Gastroesophageal sphincter (tissue), 4 donors: ENCODE results near the gene AFF3. TPM values are rescaled to one million over a fixed set of nuclear protein-coding genes. Genes with fewer than 3 reads are reported as not detected.

Experiments
- ATAC-seq: fragments of 150-250 bp; one replicate; pipeline ENCODE4 v1.9.1; 2016; ENCODE audit warnings: mild to moderate bottlenecking, moderate library complexity
- H3K27ac ChIP-seq, 4 donors: fragments of 200-600 bp; sonication (generic) in 3 of 4; 1 replicate in 3 of 4; 2 replicates in 1 of 4; pipeline ENCODE4 v1.5.1; 2016 to 2019
- H3K27me3 ChIP-seq: fragments of 200-600 bp; sonication (generic); one replicate; pipeline ENCODE4 v1.5.1; 2019
- H3K36me3 ChIP-seq, 2 donors: fragments of 200-600 bp; sonication (generic); one replicate each; pipeline ENCODE4 v1.5.1; 2019; ENCODE audit warnings: control low read depth in 1 of 2
- H3K4me1 ChIP-seq, 3 donors: fragments of 200-600 bp; sonication (generic); 1 replicate in 2 of 3; 2 replicates in 1 of 3; pipeline ENCODE4 v1.5.1; 2016 to 2019; ENCODE audit warnings: control low read depth in 2 of 3
- H3K4me3 ChIP-seq, 2 donors: fragments of 200-600 bp; sonication (generic); one replicate each; pipeline ENCODE4 v1.5.1; 2019; ENCODE audit warnings: mild to moderate bottlenecking in 1 of 2, moderate library complexity in 1 of 2
- H3K9me3 ChIP-seq, 3 donors: fragments of 200-600 bp; sonication (generic); one replicate each; pipeline ENCODE4 v1.5.1; 2017 to 2019; ENCODE audit warnings: control low read depth in 2 of 3
- EP300 ChIP-seq: sonication (generic); formaldehyde crosslinking; IDR thresholded peaks from one replicate; pipeline ENCODE4 v1.6.1; 2017; ENCODE audit warnings: antibody characterized with exemption, mild to moderate bottlenecking
- POLR2A ChIP-seq, 2 donors: fragments of 450-650 bp; IDR thresholded peaks; one replicate each; pipeline ENCODE4 v1.6.1; 2017; ENCODE audit warnings: antibody characterized with exemption in 2 of 2, mild to moderate bottlenecking in 2 of 2, moderate library complexity in 1 of 2
- POLR2AphosphoS5 ChIP-seq: sonication (generic); formaldehyde crosslinking; IDR thresholded peaks from one replicate; pipeline ENCODE4 v1.6.1; 2017; ENCODE audit warnings: antibody characterized with exemption
- WGBS, 2 donors: methylation state at CpG; one replicate each; pipeline ENCODE4 v1.1.5; 2018; ENCODE audit warnings: low coverage in 1 of 2; 5-methylcytosine and 5-hydroxymethylcytosine counted together
- total RNA-seq, 4 donors: library from RNA; depleted of rRNA; stranded (reverse); fragments of >200 nt; gene quantifications; one replicate each; pipeline ENCODE4 v1.1.0, GENCODE V29; 2016
- TF ChIP-seq, protein P1 (sequence below), 4 experiments: fragments of 200-600 bp in 2 of 4; fragments of 450-650 bp in 2 of 4; sonication (generic) in 1 of 4; IDR thresholded peaks; one replicate each; pipeline ENCODE4 v1.5.1; 2017 to 2019; ENCODE audit warnings: antibody characterized with exemption in 4 of 4, mild to moderate bottlenecking in 2 of 4, moderate library complexity in 2 of 4

AFF3 gene
- total RNA-seq, 4 donors from 2014 or later = 15.4 to 74.8 (median 37.7) TPM

DNA sequence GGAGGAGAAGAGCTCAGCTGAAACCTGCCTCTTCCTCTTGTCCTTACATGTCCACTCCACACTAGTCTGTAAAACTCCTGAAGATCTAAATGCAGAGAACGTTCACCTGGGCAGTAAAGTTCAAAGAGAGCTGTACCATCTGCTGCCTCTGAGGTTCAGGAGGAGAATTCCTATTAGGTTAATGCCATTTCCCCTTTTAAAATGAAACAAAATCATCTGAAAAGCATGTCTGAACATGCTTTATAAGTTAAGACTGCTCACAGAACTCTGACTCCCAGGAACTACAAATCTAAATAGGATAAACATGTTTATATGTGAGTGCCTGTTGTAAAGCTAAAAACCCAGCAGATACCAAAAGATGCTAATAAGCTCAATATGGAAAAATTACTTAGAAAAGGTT is 164.4 kb downstream of the AFF3 start:
- H3K27me3 ChIP-seq = no peaks in the 10 kb centered on the region
- TF ChIP-seq, protein P1, sequence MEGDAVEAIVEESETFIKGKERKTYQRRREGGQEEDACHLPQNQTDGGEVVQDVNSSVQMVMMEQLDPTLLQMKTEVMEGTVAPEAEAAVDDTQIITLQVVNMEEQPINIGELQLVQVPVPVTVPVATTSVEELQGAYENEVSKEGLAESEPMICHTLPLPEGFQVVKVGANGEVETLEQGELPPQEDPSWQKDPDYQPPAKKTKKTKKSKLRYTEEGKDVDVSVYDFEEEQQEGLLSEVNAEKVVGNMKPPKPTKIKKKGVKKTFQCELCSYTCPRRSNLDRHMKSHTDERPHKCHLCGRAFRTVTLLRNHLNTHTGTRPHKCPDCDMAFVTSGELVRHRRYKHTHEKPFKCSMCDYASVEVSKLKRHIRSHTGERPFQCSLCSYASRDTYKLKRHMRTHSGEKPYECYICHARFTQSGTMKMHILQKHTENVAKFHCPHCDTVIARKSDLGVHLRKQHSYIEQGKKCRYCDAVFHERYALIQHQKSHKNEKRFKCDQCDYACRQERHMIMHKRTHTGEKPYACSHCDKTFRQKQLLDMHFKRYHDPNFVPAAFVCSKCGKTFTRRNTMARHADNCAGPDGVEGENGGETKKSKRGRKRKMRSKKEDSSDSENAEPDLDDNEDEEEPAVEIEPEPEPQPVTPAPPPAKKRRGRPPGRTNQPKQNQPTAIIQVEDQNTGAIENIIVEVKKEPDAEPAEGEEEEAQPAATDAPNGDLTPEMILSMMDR (IDR thresholded peaks at IDR 0.05) = no peak
- TF ChIP-seq EP300 = no peak
- no peak for TF ChIP-seq POLR2AphosphoS5
- TF ChIP-seq POLR2A (IDR thresholded peaks at IDR 0.05) = no peak
- H3K36me3 ChIP-seq = peaks cover 0 to 5% of the 10 kb centered on the region in 2 donors
- WGBS, 2 donors = 85 to 100% methylated on average over 1 of the region's 1 CpG
- H3K9me3 ChIP-seq = no peaks in the 10 kb centered on the region
- H3K4me1 ChIP-seq = no peaks in the 10 kb centered on the region
- ATAC-seq = no peak
- no peak overlapping the region for H3K4me3 ChIP-seq
- H3K27ac ChIP-seq = no peak overlapping the region

DNA sequence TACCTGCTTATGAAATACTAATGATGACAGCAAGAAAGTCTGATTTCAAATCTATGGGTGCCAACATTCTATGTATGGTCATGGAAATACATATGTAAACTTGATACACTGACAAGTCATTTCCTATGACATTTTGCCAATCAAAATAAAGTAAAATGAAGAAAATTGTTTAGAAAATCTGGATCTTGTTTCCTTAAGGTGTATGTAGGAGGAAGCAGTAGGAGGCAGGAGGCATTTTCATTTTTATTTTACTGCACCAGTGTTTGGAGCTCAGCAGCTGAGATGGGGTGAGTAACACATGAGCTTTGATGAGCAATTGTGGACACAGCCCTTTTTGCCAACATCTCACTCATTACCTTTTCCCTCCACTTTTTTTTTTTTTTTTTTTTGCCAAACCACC is 167.0 kb downstream of the AFF3 start:
- ATAC-seq = no peak
- TF ChIP-seq EP300 (no peak), POLR2A (IDR thresholded peaks at IDR 0.05) (no peak), POLR2AphosphoS5 (no peak)
- TF ChIP-seq, protein P1 (IDR thresholded peaks at IDR 0.05) = no peak
- no peaks in the 10 kb centered on the region for H3K4me1 ChIP-seq

DNA sequence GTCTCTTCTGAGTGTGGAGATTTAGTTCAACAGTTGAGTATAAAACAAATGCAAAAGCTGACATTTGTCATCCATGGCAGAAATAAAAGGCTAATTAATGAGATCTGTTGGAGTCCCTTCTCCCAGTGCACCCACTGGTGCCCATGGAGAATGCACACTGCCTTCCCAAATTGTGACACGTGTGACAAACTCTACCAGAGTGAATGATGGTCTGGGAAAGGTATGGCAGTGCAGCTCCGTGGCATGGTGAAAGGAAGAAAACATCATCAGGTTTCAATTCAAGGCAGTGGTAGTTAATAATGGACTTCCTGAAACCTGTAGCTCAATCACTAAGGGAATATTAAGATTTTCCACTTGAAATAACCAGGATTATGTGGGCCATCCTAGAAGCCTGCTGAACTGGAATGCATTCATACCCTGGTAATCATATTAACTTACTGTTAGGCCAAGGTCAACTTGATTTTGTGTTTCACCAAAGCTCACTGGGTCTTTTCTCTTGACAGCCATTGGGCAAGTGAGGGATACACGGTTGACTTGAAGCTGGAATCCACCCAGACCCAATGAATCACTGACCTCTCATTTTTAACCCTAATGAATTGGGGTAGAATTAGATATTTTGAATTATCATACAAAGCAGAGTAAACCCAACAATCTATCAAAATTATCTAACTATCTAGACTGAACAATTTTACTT is 167.6 kb downstream of the AFF3 start:
- ATAC-seq = no peak
- TF ChIP-seq, protein P1 (IDR thresholded peaks at IDR 0.05) = no peak
- TF ChIP-seq EP300 (no peak), POLR2A (IDR thresholded peaks at IDR 0.05) (no peak), POLR2AphosphoS5 (no peak)
- no peaks in the 10 kb centered on the region for H3K27me3 ChIP-seq
- WGBS, 2 donors = 33 to 40% methylated on average over 1 to 3 of the region's 3 CpGs
- H3K9me3 ChIP-seq = no peaks in the 10 kb centered on the region
- H3K27ac ChIP-seq = no peak overlapping the region
- no peak overlapping the region for H3K4me3 ChIP-seq
- peaks cover 0 to 5% of the 10 kb centered on the region in 2 donors for H3K36me3 ChIP-seq
- no peaks in the 10 kb centered on the region for H3K4me1 ChIP-seq

More for the DNA sequence above, 167.0 kb downstream of the AFF3 start:
- Histone ChIP-seq H3K4me3 (no peak overlapping the region), H3K9me3 (no peaks in the 10 kb centered on the region), H3K27me3 (no peaks in the 10 kb centered on the region), H3K36me3 (peaks cover 0 to 5% of the 10 kb centered on the region in 2 donors), H3K27ac (no peak overlapping the region)

DNA sequence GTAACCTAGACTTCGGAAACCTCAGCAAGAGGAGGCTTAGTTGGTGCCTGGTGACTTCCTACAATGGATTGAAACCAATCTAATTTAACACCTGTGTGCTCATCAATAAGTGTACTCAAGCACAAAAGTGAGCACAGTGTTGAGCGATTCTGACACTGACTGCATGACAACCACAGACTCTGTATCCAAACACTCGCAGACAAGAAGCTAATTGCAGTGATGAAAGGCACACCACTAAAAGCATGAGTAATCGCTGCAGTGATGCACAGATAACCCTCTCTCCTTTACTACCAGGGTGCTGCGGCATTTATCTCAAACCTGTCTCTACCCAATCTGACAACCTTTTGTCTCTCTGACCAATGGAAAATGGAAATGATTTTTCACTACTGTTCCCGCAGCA is 168.1 kb downstream of the AFF3 start:
- no peaks in the 10 kb centered on the region for H3K4me1 ChIP-seq
- ATAC-seq = no peak
- no peak for TF ChIP-seq POLR2AphosphoS5
- TF ChIP-seq EP300 = no peak
- TF ChIP-seq, protein P1 (IDR thresholded peaks at IDR 0.05) = no peak
- TF ChIP-seq POLR2A (IDR thresholded peaks at IDR 0.05) = no peak
- H3K27ac ChIP-seq = no peak overlapping the region
- no peak overlapping the region for H3K4me3 ChIP-seq
- H3K27me3 ChIP-seq = no peaks in the 10 kb centered on the region
- H3K36me3 ChIP-seq = peaks cover 0 to 5% of the 10 kb centered on the region in 2 donors
- WGBS, 2 donors = 80 to 100% methylated on average over 2 to 6 of the region's 6 CpGs
- no peaks in the 10 kb centered on the region for H3K9me3 ChIP-seq

DNA sequence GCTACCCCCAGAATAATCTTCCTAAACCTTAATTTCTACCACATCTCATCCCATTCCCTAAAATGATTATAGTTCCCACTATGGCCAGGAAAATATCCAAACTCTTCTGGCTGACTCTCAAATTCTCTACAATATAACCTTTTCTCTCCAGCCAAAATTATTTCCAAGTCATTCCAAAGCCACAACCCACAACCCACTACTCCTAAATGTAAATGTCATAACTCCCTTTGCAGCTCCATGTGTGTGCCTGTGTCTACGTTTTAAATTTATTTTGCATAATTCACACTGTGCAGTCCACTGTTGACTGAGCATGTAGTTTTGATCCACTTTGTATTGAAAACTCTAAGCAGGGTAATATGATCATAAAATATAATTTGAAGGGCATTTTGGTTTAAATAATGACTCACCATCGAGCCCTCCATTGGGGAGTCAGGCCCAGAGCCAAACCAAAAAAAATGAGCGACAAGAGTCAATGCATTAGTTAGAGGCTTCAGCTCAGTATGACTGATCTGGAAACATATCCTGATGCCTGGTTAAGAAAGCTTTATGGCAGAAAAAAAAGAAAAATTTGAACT is 171.0 kb downstream of the AFF3 start:
- H3K27me3 ChIP-seq = no peaks in the 10 kb centered on the region
- WGBS, 2 donors = 52 to 81% methylated on average over 3 of the region's 3 CpGs
- H3K4me1 ChIP-seq = no peaks in the 10 kb centered on the region
- no peak overlapping the region for H3K4me3 ChIP-seq
- no peak for ATAC-seq
- H3K27ac ChIP-seq = no peak overlapping the region
- peaks cover 0 to 6% of the 10 kb centered on the region in 2 donors for H3K36me3 ChIP-seq
- no peaks in the 10 kb centered on the region for H3K9me3 ChIP-seq
- TF ChIP-seq POLR2A (IDR thresholded peaks at IDR 0.05) = no peak
- TF ChIP-seq POLR2AphosphoS5 = no peak
- TF ChIP-seq EP300 = no peak
- TF ChIP-seq, protein P1 (IDR thresholded peaks at IDR 0.05) = no peak
